ENCODE data around the gene LRP1-AS.

DNA sequence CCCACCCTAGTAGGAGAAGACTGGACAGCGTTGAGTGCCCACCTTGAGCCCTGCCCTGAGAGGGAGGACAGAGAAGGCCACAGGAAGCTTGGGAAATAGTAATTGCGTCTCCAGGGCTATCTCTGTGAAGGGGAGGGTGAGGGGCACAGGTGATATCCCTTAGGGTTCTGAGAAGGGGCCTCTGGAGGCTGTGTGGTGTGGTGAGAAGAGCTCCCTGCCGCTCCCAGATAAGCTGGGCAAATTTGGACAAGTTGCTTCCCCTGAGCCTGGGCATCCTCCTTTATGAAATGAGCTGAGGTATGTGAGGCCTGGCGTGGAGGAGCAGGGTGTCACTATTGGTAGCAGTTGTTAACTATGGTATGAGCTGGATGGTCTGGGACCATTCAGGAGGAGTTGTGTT is 23.5 kb upstream of the LRP1-AS start:
- TF ChIP-seq, protein P1, sequence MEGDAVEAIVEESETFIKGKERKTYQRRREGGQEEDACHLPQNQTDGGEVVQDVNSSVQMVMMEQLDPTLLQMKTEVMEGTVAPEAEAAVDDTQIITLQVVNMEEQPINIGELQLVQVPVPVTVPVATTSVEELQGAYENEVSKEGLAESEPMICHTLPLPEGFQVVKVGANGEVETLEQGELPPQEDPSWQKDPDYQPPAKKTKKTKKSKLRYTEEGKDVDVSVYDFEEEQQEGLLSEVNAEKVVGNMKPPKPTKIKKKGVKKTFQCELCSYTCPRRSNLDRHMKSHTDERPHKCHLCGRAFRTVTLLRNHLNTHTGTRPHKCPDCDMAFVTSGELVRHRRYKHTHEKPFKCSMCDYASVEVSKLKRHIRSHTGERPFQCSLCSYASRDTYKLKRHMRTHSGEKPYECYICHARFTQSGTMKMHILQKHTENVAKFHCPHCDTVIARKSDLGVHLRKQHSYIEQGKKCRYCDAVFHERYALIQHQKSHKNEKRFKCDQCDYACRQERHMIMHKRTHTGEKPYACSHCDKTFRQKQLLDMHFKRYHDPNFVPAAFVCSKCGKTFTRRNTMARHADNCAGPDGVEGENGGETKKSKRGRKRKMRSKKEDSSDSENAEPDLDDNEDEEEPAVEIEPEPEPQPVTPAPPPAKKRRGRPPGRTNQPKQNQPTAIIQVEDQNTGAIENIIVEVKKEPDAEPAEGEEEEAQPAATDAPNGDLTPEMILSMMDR (IDR thresholded peaks at IDR 0.05; ENCODE audit: low read length): no peak
- TF ChIP-seq EZH2 (optimal IDR thresholded peaks at IDR 0.05; ENCODE audit: low read depth, low read length) (no peak), EZH2phosphoT487 (IDR thresholded peaks at IDR 0.05; ENCODE audit: low read length) (no peak)

Measured in MM.1S (cell line).